Activated CD8-positive, alpha-beta T cell treated with anti-CD3 and anti-CD28 coated beads for 36 hours (primary cell): Measurements from ENCODE around the gene NMRK2. TPM values are rescaled to one million over a fixed set of nuclear protein-coding genes. Genes with fewer than 3 reads are reported as not detected.

Source experiments
- ATAC-seq: fragments of 200-7000 bp; cut with Tn5 transposase; one replicate; pipeline ENCODE4 v1.10.0; 2021; ENCODE audit warnings: mild to moderate bottlenecking, moderate library complexity
- CTCF ChIA-PET: fragments of 350-600 bp; sonication (Branson Sonifier 250); formaldehyde crosslinking; loops from one replicate; lab custom pipeline; 2021; ENCODE audit warnings: antibody characterized with exemption; lab: Charles Lee
- POLR2A ChIA-PET: fragments of 350-600 bp; sonication (Branson Sonifier 250); formaldehyde crosslinking; loops from one replicate; lab custom pipeline; 2021; ENCODE audit warnings: antibody characterized with exemption; lab: Charles Lee
- DNase-seq: peaks from one replicate; pipeline ENCODE4 v3.0.0-alpha.2; 2020
- H3K27ac Mint-ChIP-seq: one replicate; pipeline ENCODE4 v1.8.0; 2021; ENCODE audit warnings: mild to moderate bottlenecking, mixed read lengths
- H3K27me3 Mint-ChIP-seq: one replicate; pipeline ENCODE4 v1.8.0; 2021; ENCODE audit warnings: mixed read lengths
- H3K36me3 Mint-ChIP-seq: one replicate; pipeline ENCODE4 v1.8.0; 2021; ENCODE audit warnings: low read depth, mixed read lengths
- H3K4me1 Mint-ChIP-seq: one replicate; pipeline ENCODE4 v1.8.0; 2021; ENCODE audit warnings: low read depth, mixed read lengths
- H3K4me3 Mint-ChIP-seq: one replicate; pipeline ENCODE4 v1.8.0; 2021; ENCODE audit warnings: mild to moderate bottlenecking, moderate library complexity, mixed read lengths
- H3K9me3 Mint-ChIP-seq: one replicate; pipeline ENCODE4 v1.8.0; 2021; ENCODE audit warnings: mixed read lengths
- intact Hi-C: fragments of 100-400 bp; cut with micrococcal nuclease; formaldehyde crosslinking; loops from one replicate; pipeline ENCODE4 v1.10.0; 2022
- total RNA-seq, 2 experiments: library from RNA; stranded (reverse); gene quantifications; one replicate each; pipeline ENCODE4 v1.2.3, GENCODE V29; 2021
- TF ChIP-seq, protein P1 (sequence below): fragments of 200-600 bp; IDR thresholded peaks from one replicate; pipeline ENCODE4 v1.8.0; 2022; ENCODE audit warnings: antibody characterized with exemption, mild to moderate bottlenecking

NMRK2 gene
- total RNA-seq, 2 experiments from 2014 or later, result not detected

DNA sequence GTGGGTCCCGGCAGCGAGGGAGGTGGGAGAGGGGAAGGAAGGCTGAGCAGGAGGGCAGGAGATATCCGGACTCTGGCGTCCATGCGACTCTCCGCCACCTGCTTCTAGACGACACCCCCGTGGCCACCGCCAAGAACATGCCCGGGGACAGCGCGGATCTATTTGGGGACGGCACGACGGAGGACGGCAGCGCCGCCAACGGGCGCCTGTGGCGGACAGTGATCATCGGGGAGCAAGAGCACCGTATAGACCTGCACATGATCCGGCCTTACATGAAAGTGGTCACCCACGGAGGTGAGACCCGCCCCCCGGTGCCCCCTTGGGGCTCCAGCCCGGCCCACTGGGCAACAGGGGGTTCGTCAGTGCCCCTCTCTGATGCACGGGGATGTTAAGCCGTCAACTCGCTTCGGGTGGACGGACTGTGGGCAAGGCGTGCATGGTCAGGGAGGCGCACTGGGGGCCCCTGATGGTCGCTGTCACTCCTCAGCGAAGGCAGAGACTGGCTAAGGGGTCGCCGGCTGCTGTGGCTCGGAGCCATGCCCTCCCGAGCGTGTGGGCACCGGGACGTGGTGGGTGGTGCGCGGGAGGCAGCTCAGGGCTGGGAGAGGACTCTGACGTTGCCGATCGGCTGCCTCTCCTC is 25.1 kb upstream of the NMRK2 start:
- H3K27ac Mint-ChIP-seq, result no peak overlapping the region
- ChIA-PET CTCF (no interaction called here), POLR2A (no interaction called here)
- H3K27me3 Mint-ChIP-seq, result no peaks in the 10 kb centered on the region
- intact Hi-C loops, result no loop called here
- DNase-seq, result no peak
- H3K36me3 Mint-ChIP-seq, result no peaks in the 10 kb centered on the region
- TF ChIP-seq, protein P1, sequence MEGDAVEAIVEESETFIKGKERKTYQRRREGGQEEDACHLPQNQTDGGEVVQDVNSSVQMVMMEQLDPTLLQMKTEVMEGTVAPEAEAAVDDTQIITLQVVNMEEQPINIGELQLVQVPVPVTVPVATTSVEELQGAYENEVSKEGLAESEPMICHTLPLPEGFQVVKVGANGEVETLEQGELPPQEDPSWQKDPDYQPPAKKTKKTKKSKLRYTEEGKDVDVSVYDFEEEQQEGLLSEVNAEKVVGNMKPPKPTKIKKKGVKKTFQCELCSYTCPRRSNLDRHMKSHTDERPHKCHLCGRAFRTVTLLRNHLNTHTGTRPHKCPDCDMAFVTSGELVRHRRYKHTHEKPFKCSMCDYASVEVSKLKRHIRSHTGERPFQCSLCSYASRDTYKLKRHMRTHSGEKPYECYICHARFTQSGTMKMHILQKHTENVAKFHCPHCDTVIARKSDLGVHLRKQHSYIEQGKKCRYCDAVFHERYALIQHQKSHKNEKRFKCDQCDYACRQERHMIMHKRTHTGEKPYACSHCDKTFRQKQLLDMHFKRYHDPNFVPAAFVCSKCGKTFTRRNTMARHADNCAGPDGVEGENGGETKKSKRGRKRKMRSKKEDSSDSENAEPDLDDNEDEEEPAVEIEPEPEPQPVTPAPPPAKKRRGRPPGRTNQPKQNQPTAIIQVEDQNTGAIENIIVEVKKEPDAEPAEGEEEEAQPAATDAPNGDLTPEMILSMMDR, result no peak
- H3K9me3 Mint-ChIP-seq, result peaks cover 10% of the 10 kb centered on the region
- no peak for ATAC-seq
- no peak overlapping the region for H3K4me3 Mint-ChIP-seq
- no peaks in the 10 kb centered on the region for H3K4me1 Mint-ChIP-seq

DNA sequence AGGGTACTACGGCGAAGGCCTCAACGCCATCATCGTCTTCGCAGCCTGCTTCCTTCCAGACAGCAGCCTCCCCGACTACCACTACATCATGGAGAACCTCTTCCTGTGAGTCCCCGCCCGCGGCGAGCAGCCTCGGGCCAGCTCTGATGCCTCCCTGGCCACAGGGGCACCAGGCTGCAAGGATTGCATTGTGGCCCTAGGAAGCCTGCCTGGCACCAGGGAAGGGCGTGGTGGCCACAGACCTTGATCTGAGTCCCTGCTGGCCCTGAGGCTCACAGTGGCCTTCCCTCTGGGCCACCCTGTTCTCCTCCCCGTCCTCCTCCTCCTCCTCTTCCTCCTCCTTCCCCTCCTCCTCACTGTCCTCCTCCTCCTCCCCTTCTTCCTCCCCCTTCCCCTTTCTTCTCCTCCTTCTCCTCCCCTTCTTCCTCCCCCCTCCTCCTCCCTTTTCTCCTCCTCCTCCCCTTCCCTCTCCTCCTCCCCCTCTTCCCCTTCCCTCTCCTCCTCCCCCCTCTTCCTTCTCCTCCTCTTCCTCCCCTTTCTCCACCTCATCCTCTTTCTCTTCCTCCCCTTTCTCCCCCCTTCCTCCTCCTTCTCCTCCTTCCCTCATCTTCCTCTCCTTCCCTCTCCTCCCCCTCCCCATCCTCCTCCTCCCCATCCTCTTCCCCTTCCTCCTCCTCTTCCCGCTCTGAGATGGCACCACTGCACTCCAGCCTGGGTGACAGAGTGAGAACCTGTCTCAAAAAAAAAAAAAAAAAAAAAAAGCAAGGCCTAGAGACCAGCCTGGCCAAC is 24.4 kb upstream of the NMRK2 start:
- H3K4me3 Mint-ChIP-seq, result no peak overlapping the region
- POLR2A ChIA-PET, result interaction anchor here (0.5 kb wide), 1 partner anchor 98 kb away, joined by 3 read pairs; no protein-coding TSS in a partner anchor
- DNase-seq (no peak), ATAC-seq (no peak)
- H3K27ac Mint-ChIP-seq, result no peak overlapping the region
- no peaks in the 10 kb centered on the region for H3K4me1 Mint-ChIP-seq
- intact Hi-C loops, result no loop called here
- CTCF ChIA-PET, result no interaction called here
- no peaks in the 10 kb centered on the region for H3K27me3 Mint-ChIP-seq
- no peaks in the 10 kb centered on the region for H3K36me3 Mint-ChIP-seq
- TF ChIP-seq, protein P1, result no peak
- H3K9me3 Mint-ChIP-seq, result peaks cover 10% of the 10 kb centered on the region

DNA sequence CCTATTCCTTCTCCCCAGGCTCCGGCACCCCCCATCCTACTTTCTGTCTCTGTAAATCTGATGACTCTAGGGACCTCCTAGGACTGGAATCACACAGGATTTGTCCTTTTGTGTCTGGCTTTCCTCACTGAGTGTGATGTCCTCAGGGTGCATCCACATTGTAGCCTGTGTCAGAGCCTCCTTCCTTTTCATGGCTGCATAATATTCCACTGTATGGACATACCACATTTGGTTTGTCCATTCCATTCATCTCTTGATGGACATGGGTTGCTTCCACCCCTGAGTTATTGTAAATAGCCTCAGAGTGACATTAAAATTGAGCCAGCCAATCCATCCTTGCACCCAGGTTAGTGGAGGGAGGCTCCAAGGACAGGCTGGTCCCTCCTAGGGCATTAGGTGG is 22.8 kb upstream of the NMRK2 start:
- DNase-seq, result no peak
- Mint-ChIP-seq H3K4me1 (no peaks in the 10 kb centered on the region), H3K9me3 (peaks cover 10% of the 10 kb centered on the region), H3K36me3 (no peaks in the 10 kb centered on the region), H3K27me3 (no peaks in the 10 kb centered on the region), H3K27ac (no peak overlapping the region), H3K4me3 (no peak overlapping the region)
- ChIA-PET CTCF (no interaction called here), POLR2A (no interaction called here)
- no peak for ATAC-seq
- intact Hi-C loops, result no loop called here
- TF ChIP-seq, protein P1, result no peak

DNA sequence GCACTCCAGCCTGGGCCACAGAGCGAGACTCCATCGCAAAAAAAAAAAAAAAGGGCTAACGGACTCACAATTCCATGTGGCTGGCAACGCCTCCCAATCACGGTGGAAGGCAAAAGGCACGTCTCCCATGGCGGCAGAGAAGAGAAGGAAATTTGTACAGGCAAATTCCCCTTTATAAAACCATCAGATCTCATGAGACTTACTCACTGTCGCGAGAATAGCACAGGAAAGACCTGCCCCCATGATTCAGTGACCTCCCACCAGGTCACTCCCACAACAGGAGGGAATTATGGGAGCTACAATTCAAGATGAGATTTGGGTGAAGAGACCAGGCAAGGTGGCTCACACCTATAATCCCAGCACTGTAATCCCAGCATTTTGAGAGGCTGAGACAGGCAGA is 18.7 kb upstream of the NMRK2 start:
- Mint-ChIP-seq H3K27ac (no peak overlapping the region), H3K9me3 (peaks cover 9% of the 10 kb centered on the region), H3K36me3 (no peaks in the 10 kb centered on the region), H3K4me1 (no peaks in the 10 kb centered on the region), H3K27me3 (no peaks in the 10 kb centered on the region), H3K4me3 (no peak overlapping the region)
- ChIA-PET POLR2A (no interaction called here), CTCF (no interaction called here)
- TF ChIP-seq, protein P1, result no peak
- ATAC-seq, result no peak
- DNase-seq, result no peak
- intact Hi-C loops, result no loop called here

DNA sequence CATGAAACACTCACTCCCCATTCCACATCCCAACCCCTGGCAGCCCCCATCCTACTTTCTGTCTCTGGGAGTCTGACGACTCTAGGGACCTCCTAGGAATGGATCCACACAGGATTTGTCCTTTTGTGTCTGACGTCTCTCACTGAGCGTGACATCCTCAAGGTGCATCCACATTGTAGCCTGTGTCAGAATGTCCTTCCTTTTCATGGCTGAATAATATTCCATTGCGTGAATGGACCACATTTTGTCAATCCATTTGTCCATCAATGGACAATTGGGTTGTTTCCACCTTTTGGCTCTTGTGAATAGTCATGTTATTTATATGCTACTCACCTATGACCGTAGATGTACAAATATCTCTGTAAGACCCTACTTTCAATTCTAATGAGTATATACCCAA is 16.8 kb upstream of the NMRK2 start:
- TF ChIP-seq, protein P1, result no peak
- ChIA-PET POLR2A (no interaction called here), CTCF (no interaction called here)
- Mint-ChIP-seq H3K27me3 (peaks cover 1% of the 10 kb centered on the region), H3K4me1 (no peaks in the 10 kb centered on the region), H3K4me3 (no peak overlapping the region), H3K27ac (no peak overlapping the region), H3K9me3 (peaks cover 2% of the 10 kb centered on the region), H3K36me3 (no peaks in the 10 kb centered on the region)
- ATAC-seq (no peak), DNase-seq (no peak)
- intact Hi-C loops, result no loop called here
